K562 (cell line): Measurements from ENCODE around the gene SH3BP5. TPM values are rescaled to one million over a fixed set of nuclear protein-coding genes. Genes with fewer than 3 reads are reported as not detected.

ENCODE experiments used
- ATAC-seq: fragments of 200-7000 bp; cut with Tn5 transposase; 3 replicates; pipeline ENCODE4 v1.9.1; 2020; ENCODE audit warnings: moderate library complexity
- BruUV-seq: library from RNA; stranded (reverse); fragments of 400-500 nt; replicated peaks from 2 replicates; lab custom pipeline; 2021; lab: Mats Ljungman, UMichigan
- CTCF ChIA-PET: fragments of 300-600 bp; formaldehyde crosslinking; extraction: SDS; loops from one replicate; lab custom pipeline; 2021; ENCODE audit warnings: low intra/inter-chr PET ratio; lab: Yijun Ruan, JAX
- POLR2A ChIA-PET: fragments of 300-600, 350-650 bp; sonication (Branson Sonifier 250); formaldehyde crosslinking; extraction: SDS; loops from one replicate; lab custom pipeline; 2021; ENCODE audit warnings: antibody characterized with exemption, inconsistent platforms; lab: Yijun Ruan, JAX
- DNase-seq, 4 experiments: peaks; one replicate each; pipeline versions ENCODE4 v3.0.0 to v3.0.0-alpha.2; 2011 to 2018; ENCODE audit warnings: low spot score in 3 of 4, mixed read lengths in 3 of 4; ENCODE audit errors: extremely low read depth in 1 of 4
- FAIRE-seq: peaks from 2 replicates; lab custom pipeline; 2011; peaks lifted over from hg19 to GRCh38; lab: Jason Lieb, UNC
- H2AFZ ChIP-seq: 2 replicates; pipeline ENCODE4 v1.6.0; 2011; ENCODE audit warnings: low read depth, low read length, control low read depth, inconsistent platforms
- H3K27ac ChIP-seq: fragments of 200-600 bp; 3 replicates; pipeline ENCODE4 v1.8.0; 2011; ENCODE audit warnings: low read depth, mild to moderate bottlenecking, control low read depth, inconsistent platforms, low read length, moderate library complexity, mixed read lengths; ENCODE audit errors: extremely low read depth
- H3K27me3 ChIP-seq, 2 experiments: fragments of 300-600 bp in 1 of 2; 2 replicates in 1 of 2; 3 replicates in 1 of 2; pipeline versions ENCODE4 v1.6.0 to v1.8.0; 2011; ENCODE audit warnings: inconsistent platforms in 2 of 2, low read length in 2 of 2, mild to moderate bottlenecking in 1 of 2, mixed read lengths in 1 of 2, moderate library complexity in 1 of 2; ENCODE audit not compliant: control insufficient read depth in 2 of 2, insufficient read depth in 2 of 2
- H3K36me3 ChIP-seq: fragments of 300-600 bp; 3 replicates; pipeline ENCODE4 v1.8.0; 2011; ENCODE audit warnings: mild to moderate bottlenecking, low read length, inconsistent platforms; ENCODE audit not compliant: control insufficient read depth, insufficient read depth
- H3K4me1 ChIP-seq, 2 experiments: fragments of 200-600 bp in 1 of 2; replicated peaks in 1 of 2; 2 replicates in 1 of 2; 3 replicates in 1 of 2; pipeline versions ENCODE4 v1.5.1 to v1.8.0; 2011; ENCODE audit warnings: inconsistent platforms in 2 of 2, low read length in 2 of 2, mild to moderate bottlenecking in 1 of 2, mixed read lengths in 1 of 2, moderate library complexity in 1 of 2; ENCODE audit not compliant: control insufficient read depth in 2 of 2, insufficient read depth in 2 of 2
- H3K4me2 ChIP-seq: 2 replicates; pipeline ENCODE4 v1.6.1; 2011; ENCODE audit warnings: low read length, control low read depth, inconsistent platforms, mixed read lengths; ENCODE audit not compliant: insufficient read depth
- H3K4me3 ChIP-seq: fragments of 200-600 bp; sonication (generic), shearing (Covaris generic); 2 replicates; pipeline ENCODE4 v1.5.1; 2016; ENCODE audit warnings: control low read depth, inconsistent platforms
- H3K79me2 ChIP-seq: fragments of 200-600 bp; 3 replicates; pipeline ENCODE4 v1.8.0; 2011; ENCODE audit warnings: low read length, inconsistent platforms; ENCODE audit not compliant: control insufficient read depth, insufficient read depth
- H3K9ac ChIP-seq, 2 experiments: 2 replicates each; pipeline versions ENCODE4 v1.6.0 to v1.6.1; 2011; ENCODE audit warnings: low read depth in 2 of 2, low read length in 2 of 2, control low read depth in 1 of 2, inconsistent platforms in 1 of 2, mild to moderate bottlenecking in 1 of 2, mixed read lengths in 1 of 2; ENCODE audit not compliant: insufficient read depth in 1 of 2
- H3K9me1 ChIP-seq: one replicate; pipeline ENCODE4 v1.6.0; 2011; ENCODE audit warnings: inconsistent platforms, mild to moderate bottlenecking, low read length, moderate library complexity; ENCODE audit not compliant: control insufficient read depth, insufficient read depth
- H3K9me3 ChIP-seq: replicated peaks from 2 replicates; pipeline ENCODE4 v1.5.1; 2011; ENCODE audit warnings: low read depth, low read length, inconsistent platforms; ENCODE audit not compliant: control insufficient read depth, insufficient read depth
- H4K20me1 ChIP-seq: replicated peaks from 2 replicates; pipeline ENCODE4 v1.6.1; 2011; ENCODE audit warnings: low read length, inconsistent platforms, mixed read lengths; ENCODE audit not compliant: control insufficient read depth, insufficient read depth
- ARID1B ChIP-seq: fragments of 450-650 bp; IDR thresholded peaks from 2 replicates; pipeline ENCODE4 v1.6.1; 2016; ENCODE audit warnings: antibody characterized with exemption, mild to moderate bottlenecking, inconsistent platforms
- BACH1 ChIP-seq: fragments of 200-800 bp; sonication (Bioruptor generic); IDR thresholded peaks from 2 replicates; pipeline ENCODE4 v1.6.1; 2016; ENCODE audit warnings: missing genetic modification characterization, missing compliant biosample characterization
- BDP1 ChIP-seq: IDR thresholded peaks from 3 replicates; pipeline ENCODE4 v1.6.1; 2011; ENCODE audit not compliant: insufficient read length, insufficient read depth
- CBFA2T2 ChIP-seq: fragments of 450-650 bp; conservative IDR thresholded peaks from 2 replicates; pipeline ENCODE4 v1.6.1; 2017; ENCODE audit warnings: mild to moderate bottlenecking
- CEBPG ChIP-seq, 3 experiments: fragments of 200-800 bp in 1 of 3; sonication (Bioruptor generic) in 1 of 3; sonication (generic) in 1 of 3; formaldehyde crosslinking in 1 of 3; IDR thresholded peaks in 2 of 3; conservative IDR thresholded peaks in 1 of 3; 2 replicates each; pipeline versions ENCODE4 v1.6.1 to v1.8.0; 2016 to 2022; ENCODE audit warnings: missing compliant biosample characterization in 2 of 3, missing genetic modification characterization in 2 of 3, mild to moderate bottlenecking in 1 of 3, missing genetic modification reagents in 1 of 3
- FOXJ2 ChIP-seq: fragments of 200-800 bp; sonication (Bioruptor generic); IDR thresholded peaks from 2 replicates; pipeline ENCODE4 v1.6.1; 2016; ENCODE audit warnings: missing genetic modification characterization, missing compliant biosample characterization
- FUS ChIP-seq: fragments of 200-400 bp; formaldehyde crosslinking; optimal IDR thresholded peaks from 2 replicates; pipeline ENCODE3; 2017; ENCODE audit warnings: low read depth, low read length
- HDAC3 ChIP-seq: fragments of 450-650 bp; IDR thresholded peaks from 2 replicates; pipeline ENCODE4 v1.6.1; 2018; ENCODE audit warnings: borderline replicate concordance, mild to moderate bottlenecking, moderate library complexity; ENCODE audit not compliant: partially characterized antibody
- KLF10 ChIP-seq: fragments of 250-450 bp; sonication (Bioruptor Pico); IDR thresholded peaks from 2 replicates; pipeline ENCODE4 v1.6.1; 2021; ENCODE audit warnings: matching md5 sums
- MCM2 ChIP-seq: fragments of 450-650 bp; IDR thresholded peaks from 2 replicates; pipeline ENCODE4 v1.6.1; 2017; ENCODE audit warnings: low read depth, mild to moderate bottlenecking
- MEIS2 ChIP-seq: fragments of 450-650 bp; IDR thresholded peaks from 2 replicates; pipeline ENCODE4 v1.6.1; 2014; ENCODE audit warnings: mild to moderate bottlenecking; ENCODE audit not compliant: partially characterized antibody
- MTA2 ChIP-seq: fragments of 450-650 bp; IDR thresholded peaks from 2 replicates; pipeline ENCODE4 v1.6.1; 2016; ENCODE audit warnings: low read depth
- NELFE ChIP-seq: IDR thresholded peaks from 2 replicates; pipeline ENCODE4 v1.6.1; 2011; ENCODE audit warnings: mild to moderate bottlenecking; ENCODE audit not compliant: insufficient read depth, insufficient read length
- PRDM10 ChIP-seq: fragments of 450-650 bp; IDR thresholded peaks from 2 replicates; pipeline ENCODE4 v1.6.1; 2018; ENCODE audit not compliant: partially characterized antibody
- SMARCB1 ChIP-seq: IDR thresholded peaks from 2 replicates; pipeline ENCODE4 v1.6.1; 2011; ENCODE audit warnings: improper control_type of control experiment, low read depth; ENCODE audit not compliant: insufficient read length
- TFE3 ChIP-seq: fragments of 450-650 bp; formaldehyde crosslinking; IDR thresholded peaks from 2 replicates; pipeline ENCODE4 v1.4.0; 2020; ENCODE audit warnings: mild to moderate bottlenecking, mixed read lengths
- ZC3H8 ChIP-seq: fragments of 450-650 bp; IDR thresholded peaks from 2 replicates; pipeline ENCODE4 v1.6.1; 2017
- ZNF232 ChIP-seq: sonication (generic); formaldehyde crosslinking; IDR thresholded peaks from 2 replicates; pipeline ENCODE4 v1.8.0; 2022; ENCODE audit warnings: mild to moderate bottlenecking, missing genetic modification reagents
- ZNF316 ChIP-seq: fragments of 450-650 bp; IDR thresholded peaks from 2 replicates; pipeline ENCODE4 v1.6.1; 2016
- ZNF717 ChIP-seq: fragments of 250-450 bp; sonication (Bioruptor Pico); IDR thresholded peaks from 2 replicates; pipeline ENCODE4 v1.5.0; 2021
- in situ Hi-C: fragments of 300-500 bp; cut with MboI; formaldehyde crosslinking; loops from 4 replicates; pipeline ENCODE4 v1.15.0; 2018; ENCODE audit warnings: inconsistent platforms, mixed read lengths
- intact Hi-C: fragments of 100-400 bp; cut with micrococcal nuclease; formaldehyde crosslinking; loops from 2 replicates; pipeline ENCODE4 v1.14.2; 2022
- polyA plus RNA-seq, 8 experiments: library from polyadenylated mRNA; depleted of rRNA in 4 of 8; stranded (reverse) in 5 of 8; unstranded in 3 of 8; fragments of >200 nt; fragmentation: Nextera tagmentation in 2 of 8; fragmentation: Illumina TruSeq in 1 of 8; extraction: Ambion mirVana in 2 of 8; extraction: Trizol in 1 of 8; gene quantifications; 2 replicates each; pipeline versions ENCODE4 v1.2.1 to v1.2.3, GENCODE V29; 2011 to 2014; ENCODE audit warnings: inconsistent platforms in 1 of 8, missing spikeins in 1 of 8
- total RNA-seq, 7 experiments: library from RNA; depleted of rRNA in 6 of 7; stranded (reverse); fragments of >200 nt in 6 of 7; fragmentation: Illumina TruSeq in 2 of 7; extraction: Trizol in 2 of 7; gene quantifications; 2 replicates each; pipeline versions ENCODE4 v1.2.1 to v1.2.3, GENCODE V29; 2011 to 2021; ENCODE audit warnings: low replicate concordance in 1 of 7

Gene SH3BP5
- total and polyA plus RNA-seq, 9 of the 15 experiments (the other 6 are each of a cell fraction or from before 2014, with no cell fraction given), result 2.9 to 29.0 (median 14.9) TPM

GRCh38 chr3:15333956-15334263 lies 1.5 kb upstream of the SH3BP5 start:
- Histone ChIP-seq H4K20me1 (no peaks in the 10 kb centered on the region), H3K9me3 (no peaks in the 10 kb centered on the region), H3K27ac (peak overlapping the region; percentile 4; the same call in 2 of the 3 replicates), H3K9me1 (no peaks in the 10 kb centered on the region), H3K9ac (peak overlapping the region in 1 of 2 experiments; percentile 40; a peak in 1 of 4 replicates), H3K27me3 (no peaks in the 10 kb centered on the region), H2AFZ (peak overlapping the region; percentile 100), H3K4me3 (no peak overlapping the region), H3K36me3 (peaks cover 14% of the 10 kb centered on the region; the same call in 1 of the 3 replicates), H3K79me2 (peaks cover 20% of the 10 kb centered on the region; the same call in 2 of the 3 replicates), H3K4me1 (peaks cover 23 to 31% of the 10 kb centered on the region in 2 experiments), H3K4me2 (no peak overlapping the region; the same call in 1 of the 2 replicates)
- intact Hi-C loops, result no loop called here
- POLR2A ChIA-PET, result interaction anchor here (0.5 to 2.1 kb wide), 12 partner anchors 8 to 741 kb away, joined by 3 to 10 read pairs (median 4); no protein-coding TSS in a partner anchor
- FAIRE-seq (peak; percentile 58), DNase-seq (no peak), ATAC-seq (no peak)
- in situ Hi-C loops, result no loop called here
- BruUV-seq, result no TSS peak
- CTCF ChIA-PET, result interaction anchor here (2.0 kb wide), 1 partner anchor 66 kb away, joined by 10 read pairs; no protein-coding TSS in a partner anchor
- no peak for TF ChIP-seq NELFE
- no peak for TF ChIP-seq BDP1
- no peak for TF ChIP-seq ZC3H8
- TF ChIP-seq ZNF232 (CRISPR knock-in tag), result no peak
- TF ChIP-seq TFE3 (CRISPR knock-in tag), result no peak
- TF ChIP-seq ZNF316, result no peak
- no peak for TF ChIP-seq MTA2
- TF ChIP-seq MCM2, result no peak
- TF ChIP-seq MEIS2, result peak; percentile 67
- TF ChIP-seq CBFA2T2, result no peak
- TF ChIP-seq SMARCB1, result no peak
- no peak for TF ChIP-seq FUS
- no peak for TF ChIP-seq CEBPG (CRISPR knock-in tag; IDR thresholded peaks at IDR 0.05)
- TF ChIP-seq CEBPG (tag; conservative IDR thresholded peaks at IDR 0.05 in 1 of 2, IDR thresholded peaks at IDR 0.05 in 1 of 2), result no peak
- TF ChIP-seq PRDM10, result peak; percentile 52
- 0 out of 2 replicates have a peak, but pooled peaks have one; percentile 1 for TF ChIP-seq FOXJ2
- no peak for TF ChIP-seq ARID1B
- TF ChIP-seq ZNF717 (CRISPR knock-in tag), result no peak
- no peak for TF ChIP-seq KLF10
- no peak for TF ChIP-seq HDAC3
- peak; percentile 66 for TF ChIP-seq BACH1 (tag)
